Activated CD4-positive, alpha-beta memory T cell treated with anti-CD3 and anti-CD28 coated beads, Interleukin-2, amount 10 ng/mL, durations not matched to agents 7 days and 5 days (primary cell): Measurements from ENCODE around the gene CCNC. TPM values are rescaled to one million over a fixed set of nuclear protein-coding genes. Genes with fewer than 3 reads are reported as not detected.

ENCODE experiments used
- CTCF ChIA-PET: fragments of 350-600 bp; sonication (Branson Sonifier 250); formaldehyde crosslinking; loops from one replicate; lab custom pipeline; 2021; ENCODE audit warnings: antibody characterized with exemption, inconsistent platforms; lab: Charles Lee
- POLR2A ChIA-PET: fragments of 350-600 bp; sonication (Branson Sonifier 250); formaldehyde crosslinking; loops from one replicate; lab custom pipeline; 2021; ENCODE audit warnings: antibody characterized with exemption; lab: Charles Lee
- DNase-seq: peaks from one replicate; pipeline ENCODE4 v3.0.0-alpha.2; 2020
- H3K27ac Mint-ChIP-seq: one replicate; pipeline ENCODE4 v1.8.0; 2021; ENCODE audit warnings: mild to moderate bottlenecking, mixed read lengths
- H3K27me3 Mint-ChIP-seq: one replicate; pipeline ENCODE4 v1.8.0; 2021; ENCODE audit warnings: mixed read lengths
- H3K36me3 Mint-ChIP-seq: one replicate; pipeline ENCODE4 v1.8.0; 2021; ENCODE audit warnings: low read depth, mixed read lengths
- H3K4me1 Mint-ChIP-seq: one replicate; pipeline ENCODE4 v1.8.0; 2021; ENCODE audit warnings: mixed read lengths
- H3K4me3 Mint-ChIP-seq: one replicate; pipeline ENCODE4 v1.8.0; 2021; ENCODE audit warnings: mild to moderate bottlenecking, mixed read lengths
- H3K9me3 Mint-ChIP-seq: one replicate; pipeline ENCODE4 v1.8.0; 2021; ENCODE audit warnings: mixed read lengths
- total RNA-seq, 2 experiments: library from RNA; stranded (reverse); gene quantifications; one replicate each; pipeline ENCODE4 v1.2.3, GENCODE V29; 2021

CCNC gene
- total RNA-seq, 2 experiments from 2014 or later: 41.5 to 45.4 TPM

DNA sequence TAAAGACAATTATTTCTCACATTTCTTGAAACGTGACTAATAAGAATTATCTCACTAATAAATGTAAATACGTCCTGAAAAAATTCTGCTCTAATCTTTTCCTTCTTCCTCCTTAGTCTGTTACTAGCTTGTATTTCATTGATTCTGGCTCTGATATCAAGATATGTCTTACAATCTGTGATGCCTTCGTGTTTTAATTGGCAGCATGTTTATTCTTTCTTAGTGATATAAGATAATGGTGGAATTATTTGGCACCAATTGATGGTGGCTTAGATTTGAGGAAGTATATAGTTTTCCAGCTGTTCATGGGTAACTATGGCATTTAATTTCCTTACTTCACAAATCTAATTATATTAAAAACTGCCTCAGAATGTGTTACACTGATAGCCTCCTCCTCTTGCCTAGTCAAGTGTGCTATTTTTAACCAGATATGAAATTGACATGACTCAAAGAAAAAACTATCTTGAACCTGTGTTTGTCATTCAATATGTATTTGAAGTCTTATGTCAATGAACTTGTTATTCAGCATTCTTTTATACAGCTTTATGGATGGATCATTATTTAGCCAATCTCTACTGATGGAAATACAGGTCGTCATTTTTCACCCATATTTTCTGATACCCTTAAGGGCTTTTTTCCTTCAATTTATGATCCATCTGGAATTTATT lies 5.3 kb downstream of the CCNC start:
- ChIA-PET CTCF (no interaction called here), POLR2A (no interaction called here)
- no peaks in the 10 kb centered on the region for H3K27me3 Mint-ChIP-seq
- H3K27ac Mint-ChIP-seq: no peak overlapping the region
- H3K36me3 Mint-ChIP-seq: peaks cover 15% of the 10 kb centered on the region
- H3K9me3 Mint-ChIP-seq: no peaks in the 10 kb centered on the region
- no peak for DNase-seq
- H3K4me3 Mint-ChIP-seq: no peak overlapping the region
- H3K4me1 Mint-ChIP-seq: peaks cover 16% of the 10 kb centered on the region

DNA sequence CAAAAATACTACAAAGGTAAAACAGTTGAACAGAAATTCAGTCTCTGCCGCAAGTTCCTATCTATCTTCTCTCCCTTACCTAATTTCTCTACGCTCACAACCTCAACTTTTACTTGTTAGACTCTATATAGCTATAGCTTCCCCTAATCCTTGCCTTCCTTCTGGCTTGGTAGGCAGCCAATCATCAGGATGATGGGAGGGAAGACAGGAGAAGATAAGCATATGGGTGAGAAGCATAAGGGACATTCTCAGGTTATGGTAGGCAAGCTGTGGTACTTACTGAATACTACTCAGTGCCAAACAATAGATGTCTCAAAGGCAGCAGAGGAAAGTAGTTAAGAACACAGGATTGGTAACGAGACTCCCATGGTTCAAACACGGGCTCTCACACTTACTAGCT lies 7.8 kb downstream of the CCNC start:
- no peak for DNase-seq
- Mint-ChIP-seq H3K36me3 (peaks cover 27% of the 10 kb centered on the region), H3K4me1 (no peaks in the 10 kb centered on the region), H3K27me3 (no peaks in the 10 kb centered on the region), H3K4me3 (no peak overlapping the region), H3K9me3 (no peaks in the 10 kb centered on the region), H3K27ac (no peak overlapping the region)
- ChIA-PET POLR2A (interaction anchor here (0.7 kb wide), 1 partner anchor 15 kb away, joined by 3 read pairs; no protein-coding TSS in a partner anchor), CTCF (no interaction called here)

DNA sequence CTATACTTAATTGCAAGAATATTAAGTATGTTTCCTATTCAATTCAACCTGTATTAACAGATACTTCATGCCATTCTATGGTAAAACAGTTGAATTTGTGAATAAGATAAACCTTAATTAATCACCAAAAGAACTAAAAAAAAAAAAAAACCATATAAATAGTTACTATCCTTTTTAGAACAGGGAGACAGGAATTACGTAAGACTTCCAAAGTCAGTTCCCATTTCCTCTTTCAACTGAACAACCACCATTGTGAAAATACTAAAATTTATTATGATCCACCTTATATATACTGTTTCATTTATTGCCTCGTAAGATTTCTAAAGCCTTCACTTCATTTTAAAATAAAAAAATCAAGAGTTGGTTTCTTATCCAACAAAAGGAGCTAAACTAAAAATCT lies 9.4 kb downstream of the CCNC start:
- Mint-ChIP-seq H3K36me3 (peaks cover 35% of the 10 kb centered on the region), H3K27ac (no peak overlapping the region), H3K27me3 (no peaks in the 10 kb centered on the region), H3K9me3 (no peaks in the 10 kb centered on the region), H3K4me3 (no peak overlapping the region), H3K4me1 (no peaks in the 10 kb centered on the region)
- CTCF ChIA-PET: interaction anchor here (0.7 kb wide), 2 partner anchors 182 to 227 kb away, joined by 4 to 5 read pairs; no protein-coding TSS in a partner anchor
- POLR2A ChIA-PET: interaction anchor here (0.6 to 1.2 kb wide), 2 partner anchors 9 to 26 kb away, joined by 3 read pairs; partner anchors contain the start of gene CCNC
- no peak for DNase-seq

DNA sequence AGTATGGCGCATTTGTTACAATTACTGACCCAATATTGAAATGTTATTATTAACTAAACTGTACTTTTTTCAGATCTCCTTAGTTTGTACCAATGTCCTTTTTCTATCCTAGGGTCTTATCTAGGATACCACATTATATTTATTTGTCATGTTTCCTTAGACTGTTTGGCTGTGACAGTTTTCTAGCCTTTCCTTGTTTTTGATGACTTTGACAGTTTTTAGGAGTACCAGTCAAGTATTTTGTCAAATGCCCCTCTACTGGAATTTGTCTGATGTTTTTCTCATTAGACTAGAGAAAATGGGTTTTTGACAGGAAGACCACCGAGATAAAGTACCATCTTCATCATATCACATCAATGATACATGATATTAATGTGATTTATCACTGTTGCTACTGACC lies 14.6 kb downstream of the CCNC start:
- Mint-ChIP-seq H3K9me3 (no peaks in the 10 kb centered on the region), H3K4me3 (no peak overlapping the region), H3K27ac (no peak overlapping the region), H3K4me1 (no peaks in the 10 kb centered on the region), H3K27me3 (no peaks in the 10 kb centered on the region), H3K36me3 (peaks cover 44% of the 10 kb centered on the region)
- ChIA-PET POLR2A (no interaction called here), CTCF (no interaction called here)
- no peak for DNase-seq

DNA sequence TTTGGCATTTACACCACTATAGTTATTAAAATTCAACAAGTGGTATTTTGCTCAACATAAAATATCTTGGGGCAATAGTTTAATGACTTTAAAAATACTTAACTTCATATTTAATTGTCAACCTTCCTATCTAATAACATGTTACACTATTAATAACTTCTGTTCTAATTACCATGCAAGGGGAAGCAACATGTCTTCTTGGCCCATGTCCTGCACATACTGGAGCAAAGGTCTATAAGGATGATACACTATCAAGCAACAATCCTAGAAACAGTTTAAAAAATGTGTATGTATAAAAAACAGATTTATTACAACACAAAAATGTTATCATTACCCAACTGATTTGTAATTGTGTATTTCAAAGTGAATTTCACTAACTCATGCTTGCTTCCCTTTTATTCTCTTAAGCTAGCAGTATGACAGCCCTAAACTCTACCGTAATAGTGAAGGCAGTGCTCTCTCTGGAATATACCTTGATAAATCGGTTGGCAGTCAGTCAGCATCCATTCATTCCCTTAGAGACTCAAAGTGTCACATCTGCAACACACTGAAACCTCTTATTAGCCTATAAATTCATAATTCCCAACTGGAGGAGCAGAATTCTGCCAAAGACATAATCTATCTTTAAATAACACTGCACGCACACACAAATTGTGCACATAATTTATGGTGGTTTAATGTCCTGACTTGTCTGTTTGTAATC lies 18.3 kb downstream of the CCNC start:
- ChIA-PET CTCF (no interaction called here), POLR2A (no interaction called here)
- Mint-ChIP-seq H3K4me1 (no peaks in the 10 kb centered on the region), H3K36me3 (peaks cover 54% of the 10 kb centered on the region), H3K9me3 (no peaks in the 10 kb centered on the region), H3K27ac (no peak overlapping the region), H3K4me3 (no peak overlapping the region), H3K27me3 (no peaks in the 10 kb centered on the region)
- DNase-seq: no peak

DNA sequence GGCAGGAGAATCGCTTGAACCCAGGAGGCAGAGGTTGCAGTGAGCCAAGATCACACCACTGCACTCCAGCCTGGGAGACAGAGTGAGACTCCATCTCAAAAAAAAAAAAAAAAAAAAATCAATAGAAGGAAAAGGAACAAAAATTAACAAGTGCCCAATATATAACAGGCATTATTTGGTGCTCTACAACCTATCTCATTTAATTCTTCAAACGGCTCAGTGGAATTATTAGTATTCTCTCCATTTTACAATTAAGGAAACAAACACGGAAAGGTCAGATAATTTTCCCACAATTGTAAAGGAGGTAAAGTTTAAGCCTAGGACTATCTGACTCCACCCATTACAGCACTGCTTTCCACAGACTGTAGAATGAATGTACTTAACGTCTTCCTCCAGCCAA lies 19.8 kb downstream of the CCNC start:
- ChIA-PET CTCF (no interaction called here), POLR2A (no interaction called here)
- Mint-ChIP-seq H3K4me3 (no peak overlapping the region), H3K9me3 (no peaks in the 10 kb centered on the region), H3K4me1 (no peaks in the 10 kb centered on the region), H3K36me3 (peaks cover 54% of the 10 kb centered on the region), H3K27me3 (no peaks in the 10 kb centered on the region), H3K27ac (no peak overlapping the region)
- DNase-seq: no peak

DNA sequence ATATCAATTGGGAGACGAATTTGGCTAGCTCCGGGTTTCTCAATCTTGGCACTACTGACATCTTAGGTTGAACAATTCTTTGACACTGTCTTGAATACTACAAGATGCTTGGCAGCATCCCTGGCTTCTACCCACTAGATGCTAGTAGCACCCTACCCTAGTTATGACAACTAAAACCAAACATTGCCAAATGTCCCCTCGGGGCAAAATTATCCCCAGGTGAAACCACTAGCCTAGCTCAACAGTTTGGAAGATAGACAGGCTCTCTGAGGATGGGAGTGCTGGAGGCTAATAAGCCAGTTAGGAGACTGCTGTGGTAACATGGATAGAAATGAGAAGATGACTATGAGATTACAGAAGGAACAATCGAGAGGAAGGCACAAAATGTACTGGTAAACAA lies 20.9 kb downstream of the CCNC start:
- DNase-seq: no peak
- no peaks in the 10 kb centered on the region for H3K27me3 Mint-ChIP-seq
- no peaks in the 10 kb centered on the region for H3K9me3 Mint-ChIP-seq
- H3K4me3 Mint-ChIP-seq: no peak overlapping the region
- H3K27ac Mint-ChIP-seq: no peak overlapping the region
- CTCF ChIA-PET: no interaction called here
- POLR2A ChIA-PET: interaction anchor here (0.9 kb wide), 1 partner anchor 21 kb away, joined by 3 read pairs; the partner anchor contains the start of gene CCNC
- peaks cover 55% of the 10 kb centered on the region for H3K36me3 Mint-ChIP-seq
- no peaks in the 10 kb centered on the region for H3K4me1 Mint-ChIP-seq

DNA sequence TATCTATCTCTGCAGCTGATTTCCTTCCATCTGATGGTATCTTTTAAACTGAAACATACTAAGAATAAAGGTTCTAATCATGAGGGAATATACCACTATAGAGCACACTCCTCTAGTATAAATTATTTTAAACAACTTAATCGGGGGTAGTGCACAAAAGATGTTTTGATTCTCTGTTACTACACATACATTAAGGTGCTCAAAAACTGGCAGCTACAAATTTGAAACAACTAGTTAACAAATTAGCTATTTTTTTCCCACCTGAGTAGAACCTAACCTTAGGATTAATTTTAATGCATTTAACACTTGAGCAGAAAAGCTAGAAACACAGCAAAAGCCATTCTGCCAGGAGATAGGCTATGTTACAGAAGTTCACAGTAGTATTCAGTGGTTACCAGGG lies 23.0 kb downstream of the CCNC start:
- ChIA-PET CTCF (no interaction called here), POLR2A (interaction anchor here (0.8 to 1.2 kb wide), 2 partner anchors 16 to 24 kb away, joined by 3 read pairs; no protein-coding TSS in a partner anchor)
- H3K27me3 Mint-ChIP-seq: no peaks in the 10 kb centered on the region
- H3K27ac Mint-ChIP-seq: no peak overlapping the region
- H3K9me3 Mint-ChIP-seq: no peaks in the 10 kb centered on the region
- H3K4me1 Mint-ChIP-seq: no peaks in the 10 kb centered on the region
- no peak overlapping the region for H3K4me3 Mint-ChIP-seq
- peaks cover 58% of the 10 kb centered on the region for H3K36me3 Mint-ChIP-seq
- no peak for DNase-seq

DNA sequence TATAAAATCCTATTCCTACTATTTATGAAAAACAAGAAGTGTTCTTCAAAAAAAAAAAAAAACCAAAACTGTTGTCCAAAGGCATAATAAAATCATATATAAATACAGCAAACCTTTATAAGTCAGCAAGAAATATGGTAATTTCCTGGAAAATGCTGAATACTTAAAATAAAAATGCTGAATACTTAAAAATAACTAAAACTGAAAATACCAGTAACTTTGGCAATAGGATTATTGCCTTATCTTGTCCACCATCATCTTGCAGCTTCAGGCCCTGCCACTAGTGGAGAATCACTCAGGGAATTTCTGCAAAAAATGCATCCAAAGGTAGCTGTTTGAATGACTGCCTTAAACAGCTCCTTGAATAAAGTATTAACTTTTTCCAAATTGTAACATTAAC lies 24.5 kb downstream of the CCNC start:
- Mint-ChIP-seq H3K4me3 (no peak overlapping the region), H3K27ac (no peak overlapping the region), H3K9me3 (no peaks in the 10 kb centered on the region), H3K4me1 (no peaks in the 10 kb centered on the region), H3K27me3 (no peaks in the 10 kb centered on the region), H3K36me3 (peaks cover 54% of the 10 kb centered on the region)
- ChIA-PET POLR2A (interaction anchor here (1.2 kb wide), 1 partner anchor 24 kb away, joined by 3 read pairs; the partner anchor contains the start of gene CCNC), CTCF (no interaction called here)
- DNase-seq: no peak

DNA sequence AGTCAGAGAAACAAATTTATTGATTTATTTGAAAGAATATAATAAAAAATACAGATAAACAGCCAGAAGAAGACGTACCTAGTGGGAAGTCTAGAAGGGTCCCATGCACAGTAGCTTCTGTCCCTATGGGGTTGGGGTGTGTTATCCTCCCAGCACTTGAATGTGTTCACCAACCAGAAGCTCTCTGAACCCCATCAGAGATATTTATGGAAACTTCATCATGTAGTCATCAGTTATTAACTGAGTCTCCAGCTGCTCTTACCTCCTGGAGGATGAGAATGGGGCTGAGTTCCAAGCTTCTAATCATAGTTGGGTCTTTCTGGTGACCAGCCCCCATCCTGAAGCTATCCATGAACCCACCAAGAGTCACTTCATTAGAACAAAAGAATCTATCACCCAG lies 37.8 kb downstream of the CCNC start:
- ChIA-PET CTCF (no interaction called here), POLR2A (interaction anchor here (1.0 kb wide), 1 partner anchor 14 kb away, joined by 3 read pairs; no protein-coding TSS in a partner anchor)
- H3K4me1 Mint-ChIP-seq: no peaks in the 10 kb centered on the region
- no peaks in the 10 kb centered on the region for H3K9me3 Mint-ChIP-seq
- DNase-seq: no peak
- H3K36me3 Mint-ChIP-seq: peaks cover 11% of the 10 kb centered on the region
- no peaks in the 10 kb centered on the region for H3K27me3 Mint-ChIP-seq
- no peak overlapping the region for H3K4me3 Mint-ChIP-seq
- H3K27ac Mint-ChIP-seq: no peak overlapping the region

DNA sequence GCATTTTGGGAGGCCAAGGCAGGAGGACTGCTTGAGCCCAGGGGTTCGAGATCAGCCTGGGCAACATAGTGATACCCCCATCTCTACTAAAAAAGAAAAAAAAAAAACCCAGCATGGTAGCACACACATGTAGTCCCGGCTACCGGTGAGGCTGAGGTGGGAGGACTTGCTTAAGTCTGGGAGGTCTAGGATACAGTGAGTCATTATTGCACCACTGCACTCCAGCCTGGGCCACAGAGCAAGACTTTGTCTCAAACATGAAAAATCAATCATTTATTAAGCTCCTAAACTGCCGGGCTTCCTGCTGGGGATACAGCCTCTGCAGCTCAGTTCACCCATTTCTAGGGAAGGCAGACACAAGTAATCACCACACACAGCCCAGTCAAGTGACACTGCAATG lies 45.9 kb downstream of the CCNC start:
- H3K4me3 Mint-ChIP-seq: no peak overlapping the region
- H3K4me1 Mint-ChIP-seq: peaks cover 25% of the 10 kb centered on the region
- POLR2A ChIA-PET: interaction anchor here (1.5 to 2.4 kb wide), 4 partner anchors 13 to 97 kb away, joined by 3 to 13 read pairs (median 7); partner anchors contain the start of genes CCNC and PNISR
- no peaks in the 10 kb centered on the region for H3K9me3 Mint-ChIP-seq
- H3K27me3 Mint-ChIP-seq: peaks cover 4% of the 10 kb centered on the region
- no peak for DNase-seq
- peaks cover 3% of the 10 kb centered on the region for H3K36me3 Mint-ChIP-seq
- CTCF ChIA-PET: interaction anchor here (0.7 to 3.5 kb wide), 5 partner anchors 20 to 223 kb away, joined by 3 to 14 read pairs (median 4); partner anchors contain the start of gene CCNC
- H3K27ac Mint-ChIP-seq: no peak overlapping the region

DNA sequence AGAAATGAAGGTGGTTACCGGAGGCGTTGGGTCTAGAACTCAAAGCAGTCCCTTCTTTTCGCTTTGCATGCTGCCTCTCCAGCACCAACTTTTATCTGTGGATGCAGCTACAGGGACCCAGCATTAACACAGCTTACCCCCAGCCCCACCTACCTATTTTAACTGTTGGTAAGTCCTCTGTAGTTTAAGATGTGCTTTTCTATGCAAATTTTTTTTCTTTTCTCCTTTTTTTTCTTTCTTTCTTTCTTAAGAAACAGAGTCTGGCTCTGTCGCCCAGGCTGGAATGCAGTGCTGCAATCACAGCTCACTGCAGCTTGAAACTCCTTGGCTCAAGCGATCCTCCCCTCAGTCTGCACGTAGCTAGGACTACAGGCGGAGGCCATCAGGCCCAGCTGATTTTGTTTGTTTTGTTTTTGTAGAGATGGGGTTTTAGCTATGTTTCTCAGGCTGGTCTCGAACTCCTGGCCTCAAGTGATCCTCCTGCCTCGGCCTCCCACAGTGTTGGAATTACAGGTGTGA lies 46.8 kb downstream of the CCNC start:
- H3K27ac Mint-ChIP-seq: peak overlapping the region; percentile 85
- ChIA-PET POLR2A (interaction anchor here (0.5 to 2.4 kb wide), 9 partner anchors 14 to 352 kb away, joined by 3 to 13 read pairs (median 3); partner anchors contain the start of genes CCNC and PNISR), CTCF (interaction anchor here (0.7 to 3.5 kb wide), 7 partner anchors 11 to 224 kb away, joined by 3 to 14 read pairs (median 3); partner anchors contain the start of gene CCNC)
- peaks cover 25% of the 10 kb centered on the region for H3K4me1 Mint-ChIP-seq
- H3K4me3 Mint-ChIP-seq: peak overlapping the region; percentile 88
- no peaks in the 10 kb centered on the region for H3K36me3 Mint-ChIP-seq
- peaks cover 4% of the 10 kb centered on the region for H3K27me3 Mint-ChIP-seq
- H3K9me3 Mint-ChIP-seq: no peaks in the 10 kb centered on the region
- DNase-seq: no peak
